GM20000 (cell line): Measurements from ENCODE around the gene CSAD.

Experiments used
- DNase-seq: peaks from one replicate; pipeline ENCODE4 v3.0.0; 2012; ENCODE audit warnings: low spot score
- CTCF ChIP-seq: IDR thresholded peaks from 2 replicates; pipeline ENCODE4 v1.5.1; 2012; ENCODE audit warnings: mild to moderate bottlenecking, control low read depth; ENCODE audit errors: extremely low read depth, missing control alignments

Gene CSAD

GRCh38 chr12:53217051-53217930, 36.6 kb upstream of the CSAD start:
- no peak for DNase-seq
- TF ChIP-seq CTCF: no peak

- TF ChIP-seq CTCF: no peak
- DNase-seq: no peak
These were observed 34.8 kb upstream of the CSAD start for GRCh38 chr12:53215497-53215896.

- no peak for DNase-seq
- no peak for TF ChIP-seq CTCF
These were observed 34.1 kb upstream of the CSAD start for GRCh38 chr12:53214687-53215455.

GRCh38 chr12:53214221-53214620, 33.5 kb upstream of the CSAD start:
- DNase-seq: no peak
- no peak for TF ChIP-seq CTCF

- peak; percentile 80 for TF ChIP-seq CTCF
- DNase-seq: peak; percentile 82
These were observed 32.6 kb upstream of the CSAD start for GRCh38 chr12:53213348-53213747.

GRCh38 chr12:53212931-53213330, 32.2 kb upstream of the CSAD start:
- no peak for TF ChIP-seq CTCF
- no peak for DNase-seq
